Loucy (cell line): ENCODE data around the gene CYB5A.

Experiments
- CTCF ChIP-seq: fragments of 200-600 bp; sonication (generic); conservative IDR thresholded peaks from 2 replicates; pipeline ENCODE4 v1.5.1; 2014; ENCODE audit warnings: mild to moderate bottlenecking, antibody characterized with exemption, low read length
- EZH2phosphoT487 ChIP-seq: fragments of 200-600 bp; IDR thresholded peaks from 2 replicates; pipeline ENCODE4 v1.6.1; 2018; ENCODE audit warnings: antibody characterized with exemption, mild to moderate bottlenecking, moderate library complexity, borderline replicate concordance

- TF ChIP-seq EZH2phosphoT487 (no peak), CTCF (no peak)
Measured at GRCh38 chr18:74333091-74333490, 41.3 kb upstream of the CYB5A start.
